Colonic mucosa (tissue), 4 donors: ENCODE data around the gene MCC. TPM values are rescaled to one million over a fixed set of nuclear protein-coding genes. Genes with fewer than 3 reads are reported as not detected.

ENCODE experiments used
- DNase-seq: peaks from one replicate; pipeline ENCODE4 v3.0.0-alpha.2; 2020
- H3K27ac ChIP-seq: fragments of 200-600 bp; one replicate; pipeline ENCODE4 v1.8.0; 2021
- H3K27me3 ChIP-seq: fragments of 200-600 bp; one replicate; pipeline ENCODE4 v1.8.0; 2021
- H3K36me3 ChIP-seq: fragments of 200-600 bp; one replicate; pipeline ENCODE4 v1.8.0; 2021
- H3K4me1 ChIP-seq: fragments of 200-600 bp; one replicate; pipeline ENCODE4 v1.8.0; 2021; ENCODE audit warnings: mild to moderate bottlenecking
- H3K4me3 ChIP-seq: fragments of 200-600 bp; one replicate; pipeline ENCODE4 v1.8.0; 2021
- H3K9ac ChIP-seq, 2 donors: one replicate each; pipeline ENCODE4 v1.7.0; 2013; ENCODE audit warnings: control low read depth in 2 of 2, low read depth in 2 of 2, low read length in 2 of 2
- H3K9me3 ChIP-seq: fragments of 200-600 bp; one replicate; pipeline ENCODE4 v1.8.0; 2021
- intact Hi-C: fragments of 100-400 bp; cut with DNase I; formaldehyde crosslinking; loops from one replicate; pipeline ENCODE4 v1.14.1; 2022
- total RNA-seq, 2 donors: library from RNA; stranded (reverse); fragmentation: NEBNext Ultra II Directional in 1 of 2; extraction: Animal tissue kit (Norgen Biotek cat#: 25700) in 1 of 2; gene quantifications; one replicate each; pipeline ENCODE4 v1.2.1, GENCODE V29; 2021
- TF ChIP-seq, protein P1 (sequence below): fragments of 200-600 bp; IDR thresholded peaks from one replicate; pipeline ENCODE4 v1.8.0; 2022; ENCODE audit warnings: antibody characterized with exemption, mild to moderate bottlenecking
- donor health status: healthy.
- donor health status: DM: no; HTN: no; CAD: no.
- donor health status: DM: no; HTN: no; CAD: no.

Gene MCC
- total RNA-seq, 2 donors from 2014 or later = 1.9 to 3.1 TPM

DNA sequence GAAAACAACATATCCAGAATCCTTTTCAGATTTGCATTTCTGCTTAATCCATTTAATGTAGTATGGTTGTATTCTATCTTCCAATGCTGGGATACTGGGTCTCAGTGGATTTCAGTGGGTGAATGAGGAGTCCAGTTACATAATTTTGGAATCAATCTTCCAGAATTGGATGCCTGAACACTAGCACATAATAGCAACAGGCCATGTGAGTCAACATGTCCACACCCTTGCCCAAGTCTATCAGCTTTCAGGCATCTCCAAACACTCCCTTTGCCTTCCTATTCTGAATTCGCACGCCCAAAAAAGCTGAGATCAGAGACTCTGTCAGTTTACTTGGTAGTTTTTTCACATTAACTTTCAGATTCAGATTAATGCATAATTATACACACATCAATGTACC is 256.0 kb downstream of the MCC start:
- intact Hi-C loops = no loop called here
- no peak overlapping the region for H3K4me3 ChIP-seq
- DNase-seq = no peak
- TF ChIP-seq, protein P1, sequence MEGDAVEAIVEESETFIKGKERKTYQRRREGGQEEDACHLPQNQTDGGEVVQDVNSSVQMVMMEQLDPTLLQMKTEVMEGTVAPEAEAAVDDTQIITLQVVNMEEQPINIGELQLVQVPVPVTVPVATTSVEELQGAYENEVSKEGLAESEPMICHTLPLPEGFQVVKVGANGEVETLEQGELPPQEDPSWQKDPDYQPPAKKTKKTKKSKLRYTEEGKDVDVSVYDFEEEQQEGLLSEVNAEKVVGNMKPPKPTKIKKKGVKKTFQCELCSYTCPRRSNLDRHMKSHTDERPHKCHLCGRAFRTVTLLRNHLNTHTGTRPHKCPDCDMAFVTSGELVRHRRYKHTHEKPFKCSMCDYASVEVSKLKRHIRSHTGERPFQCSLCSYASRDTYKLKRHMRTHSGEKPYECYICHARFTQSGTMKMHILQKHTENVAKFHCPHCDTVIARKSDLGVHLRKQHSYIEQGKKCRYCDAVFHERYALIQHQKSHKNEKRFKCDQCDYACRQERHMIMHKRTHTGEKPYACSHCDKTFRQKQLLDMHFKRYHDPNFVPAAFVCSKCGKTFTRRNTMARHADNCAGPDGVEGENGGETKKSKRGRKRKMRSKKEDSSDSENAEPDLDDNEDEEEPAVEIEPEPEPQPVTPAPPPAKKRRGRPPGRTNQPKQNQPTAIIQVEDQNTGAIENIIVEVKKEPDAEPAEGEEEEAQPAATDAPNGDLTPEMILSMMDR = no peak
- H3K27me3 ChIP-seq = no peaks in the 10 kb centered on the region
- no peak overlapping the region for H3K27ac ChIP-seq
- H3K4me1 ChIP-seq = no peaks in the 10 kb centered on the region
- no peaks in the 10 kb centered on the region for H3K9me3 ChIP-seq
- H3K36me3 ChIP-seq = no peaks in the 10 kb centered on the region
- H3K9ac ChIP-seq = no peak overlapping the region

DNA sequence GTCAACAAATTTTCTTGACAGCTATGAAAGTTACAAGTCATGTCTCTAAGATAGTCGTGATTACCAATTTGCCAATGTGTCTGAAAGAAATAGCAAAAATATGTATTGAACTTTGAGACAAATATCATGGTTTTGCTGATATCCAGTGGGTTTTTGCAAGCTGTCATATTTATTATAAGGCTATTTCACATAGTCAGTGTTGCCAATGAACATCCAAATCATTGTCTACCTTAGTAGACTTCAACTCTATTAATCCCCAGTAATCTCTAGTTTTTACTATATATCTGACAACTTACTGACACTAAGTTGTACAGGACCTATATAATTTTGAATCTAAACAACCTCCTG is 256.6 kb downstream of the MCC start:
- Histone ChIP-seq H3K9ac (no peak overlapping the region), H3K27me3 (no peaks in the 10 kb centered on the region), H3K9me3 (no peaks in the 10 kb centered on the region), H3K4me1 (no peaks in the 10 kb centered on the region), H3K4me3 (no peak overlapping the region), H3K36me3 (no peaks in the 10 kb centered on the region), H3K27ac (no peak overlapping the region)
- TF ChIP-seq, protein P1 = no peak
- intact Hi-C loops = no loop called here
- DNase-seq = no peak

DNA sequence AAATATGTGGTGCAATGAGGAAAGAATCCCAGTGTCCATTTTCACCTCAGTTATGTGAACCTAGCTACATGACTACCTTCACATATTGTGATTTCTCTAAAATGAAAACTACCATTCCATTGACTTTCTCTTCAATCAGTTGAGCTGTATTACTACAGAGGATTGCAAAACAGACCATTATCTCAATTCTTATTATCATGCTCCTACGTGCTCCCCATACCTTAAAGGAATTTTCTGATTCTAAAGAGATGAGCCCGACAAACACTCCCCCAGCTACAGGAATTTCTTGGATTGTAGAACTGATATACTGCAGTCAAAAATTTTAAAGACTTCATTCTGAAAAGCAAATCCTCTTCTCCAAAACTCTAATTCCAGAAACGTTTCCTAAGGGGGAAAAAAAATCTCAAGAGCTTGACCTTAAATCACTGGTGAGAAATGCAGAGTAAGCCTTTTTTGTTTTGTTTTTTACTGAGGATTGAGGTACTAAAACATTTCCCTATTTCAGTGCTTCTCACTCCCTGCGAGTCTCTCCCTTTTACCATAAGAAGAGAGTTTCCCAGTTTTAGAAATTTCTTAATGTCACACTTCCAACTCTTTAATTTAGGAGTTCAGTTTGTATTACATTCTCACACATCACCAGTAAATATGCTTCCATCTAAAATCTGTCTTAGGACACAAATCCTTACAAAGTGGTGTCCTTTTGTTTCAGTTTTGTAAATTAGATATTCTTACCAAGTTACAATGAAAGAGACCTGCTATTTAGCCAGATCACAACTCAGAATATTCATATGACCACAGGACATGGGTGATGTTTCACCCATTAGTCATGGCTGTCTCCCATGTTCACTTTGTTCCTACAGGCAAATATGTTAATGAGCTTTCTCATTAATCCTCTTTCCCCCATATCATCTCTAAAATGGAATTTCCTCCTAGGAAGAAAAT is 257.3 kb downstream of the MCC start:
- TF ChIP-seq, protein P1 = no peak
- intact Hi-C loops = no loop called here
- Histone ChIP-seq H3K4me1 (no peaks in the 10 kb centered on the region), H3K36me3 (no peaks in the 10 kb centered on the region), H3K4me3 (no peak overlapping the region), H3K27me3 (no peaks in the 10 kb centered on the region), H3K9ac (no peak overlapping the region), H3K27ac (no peak overlapping the region), H3K9me3 (no peaks in the 10 kb centered on the region)
- no peak for DNase-seq

DNA sequence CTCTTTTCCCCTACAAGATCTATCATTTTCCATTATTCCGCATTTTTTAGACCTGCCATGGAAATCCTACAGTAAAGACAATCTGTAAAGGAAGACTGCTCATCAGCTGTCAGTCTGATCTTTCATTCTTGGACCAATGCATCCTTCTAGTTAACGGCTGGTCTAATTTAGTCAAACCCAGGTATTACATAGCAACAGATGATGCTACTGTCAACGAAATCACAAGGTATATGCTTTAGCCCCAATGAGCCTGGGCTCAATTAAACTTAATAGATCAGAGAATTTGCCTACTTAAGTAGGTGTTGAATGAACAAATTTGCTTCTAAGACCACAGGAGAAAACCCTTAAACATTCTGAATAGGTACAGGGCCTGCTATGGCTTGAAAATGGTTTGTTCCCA is 260.5 kb downstream of the MCC start:
- Histone ChIP-seq H3K4me1 (no peaks in the 10 kb centered on the region), H3K27ac (no peak overlapping the region), H3K9me3 (no peaks in the 10 kb centered on the region), H3K4me3 (no peak overlapping the region), H3K36me3 (no peaks in the 10 kb centered on the region), H3K9ac (no peak overlapping the region), H3K27me3 (no peaks in the 10 kb centered on the region)
- DNase-seq = no peak
- intact Hi-C loops = no loop called here
- TF ChIP-seq, protein P1 = no peak

DNA sequence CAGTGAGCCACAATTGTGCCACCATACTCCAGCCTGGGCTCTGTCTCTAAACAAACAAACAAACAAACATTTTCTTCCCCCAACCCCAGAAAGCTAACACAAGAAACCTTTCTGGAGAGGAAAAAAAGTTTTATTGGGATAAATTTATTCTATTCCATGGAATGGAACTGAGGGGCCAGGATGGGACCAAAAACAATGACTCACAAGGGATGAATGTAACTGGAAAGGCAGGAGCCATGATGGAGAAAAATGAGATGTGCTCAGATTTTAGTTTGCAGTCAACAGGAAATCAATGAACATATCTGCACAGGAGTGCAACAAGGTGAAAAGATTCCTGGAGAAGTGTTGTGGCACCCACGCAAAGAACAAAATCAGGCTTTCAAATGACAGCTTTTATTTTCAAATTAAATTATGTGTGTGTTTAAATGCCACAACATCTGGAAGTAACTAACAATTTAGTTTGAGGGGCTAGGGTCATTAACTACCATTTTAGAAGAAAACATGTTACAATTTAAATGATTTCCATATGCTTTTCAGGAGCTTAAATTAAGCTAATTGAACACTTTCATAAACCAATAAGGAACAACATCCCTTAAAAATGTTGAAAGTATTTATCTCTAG is 262.0 kb downstream of the MCC start:
- TF ChIP-seq, protein P1 = no peak
- Histone ChIP-seq H3K4me1 (no peaks in the 10 kb centered on the region), H3K36me3 (no peaks in the 10 kb centered on the region), H3K27ac (no peak overlapping the region), H3K9me3 (no peaks in the 10 kb centered on the region), H3K27me3 (no peaks in the 10 kb centered on the region), H3K4me3 (no peak overlapping the region), H3K9ac (no peak overlapping the region)
- DNase-seq = no peak
- intact Hi-C loops = no loop called here
